HG03469 (cell line): ENCODE measurements around the gene CDC5L.

Experiments used
- ATAC-seq: cut with Tn5 transposase; IDR thresholded peaks from one replicate; pipeline ENCODE4 v1.9.1; 2021; ENCODE audit warnings: mild to moderate bottlenecking, moderate library complexity, moderate number of reproducible peaks; ENCODE audit not compliant: unreplicated experiment

The CDC5L gene

DNA sequence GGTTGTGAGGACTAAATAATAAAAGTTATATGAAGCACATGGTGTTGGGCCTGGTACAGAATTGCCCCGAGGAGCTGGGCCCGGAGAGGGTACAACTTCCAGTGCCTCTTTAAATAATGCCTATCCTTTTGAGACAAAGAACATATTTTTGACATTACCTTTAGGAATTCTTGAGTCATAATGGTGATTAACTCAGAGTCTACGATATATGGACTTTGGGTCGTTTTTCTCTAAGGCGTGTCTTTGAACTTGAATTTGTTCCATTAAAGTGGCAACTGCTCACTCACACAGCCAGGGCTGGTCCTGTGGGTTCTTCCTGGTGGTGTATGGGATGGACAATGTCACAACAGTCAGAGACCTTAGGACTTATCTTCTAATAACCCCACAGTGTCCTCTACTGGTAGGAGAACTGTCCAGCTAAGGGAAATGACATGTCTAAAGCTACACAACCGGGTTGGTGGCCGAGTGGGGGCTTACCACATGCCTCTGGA lies 106.5 kb downstream of the CDC5L start:
- no peak for ATAC-seq

DNA sequence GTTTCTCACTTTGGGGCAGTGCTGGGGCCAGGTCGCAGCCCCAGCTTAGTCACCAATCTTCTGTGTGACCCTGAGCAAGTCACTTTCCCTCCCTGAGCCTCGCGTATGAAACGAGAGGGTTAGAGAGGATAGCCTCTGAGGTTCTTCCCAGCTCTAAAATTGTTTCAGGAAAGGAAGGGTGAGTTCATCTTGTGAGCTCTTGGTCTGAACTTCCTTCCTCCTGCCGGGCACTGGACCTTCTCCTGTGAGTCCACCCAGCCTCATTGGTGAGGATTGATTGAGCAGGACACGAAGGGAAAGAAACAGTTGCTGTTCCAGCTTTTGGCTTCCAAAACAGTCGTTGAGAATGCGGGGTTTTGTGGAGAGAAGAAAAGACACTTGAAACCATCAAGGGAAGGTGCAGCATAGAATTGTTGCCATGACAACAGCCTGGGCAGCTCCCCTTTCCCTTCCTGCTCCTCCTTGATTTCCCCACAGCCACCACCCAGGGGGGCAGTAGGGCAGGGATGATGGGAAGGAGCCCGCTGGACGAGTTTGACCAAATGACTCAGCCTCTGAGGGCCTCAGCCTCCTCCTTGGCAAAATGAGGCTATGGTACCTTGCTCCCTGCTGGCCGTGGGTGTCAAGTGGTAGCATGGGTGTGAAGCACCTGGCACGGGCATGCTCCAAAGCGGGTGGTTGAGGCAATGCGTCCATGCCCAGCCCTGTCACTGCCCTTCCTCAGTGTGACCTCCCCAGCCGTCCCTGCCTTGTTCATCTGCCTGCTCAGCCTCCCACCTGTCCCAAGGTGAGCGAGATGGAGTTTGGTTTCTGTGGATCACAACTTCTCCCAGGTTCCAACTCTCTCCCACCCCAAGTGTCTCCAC lies 107.8 kb downstream of the CDC5L start:
- no peak for ATAC-seq

DNA sequence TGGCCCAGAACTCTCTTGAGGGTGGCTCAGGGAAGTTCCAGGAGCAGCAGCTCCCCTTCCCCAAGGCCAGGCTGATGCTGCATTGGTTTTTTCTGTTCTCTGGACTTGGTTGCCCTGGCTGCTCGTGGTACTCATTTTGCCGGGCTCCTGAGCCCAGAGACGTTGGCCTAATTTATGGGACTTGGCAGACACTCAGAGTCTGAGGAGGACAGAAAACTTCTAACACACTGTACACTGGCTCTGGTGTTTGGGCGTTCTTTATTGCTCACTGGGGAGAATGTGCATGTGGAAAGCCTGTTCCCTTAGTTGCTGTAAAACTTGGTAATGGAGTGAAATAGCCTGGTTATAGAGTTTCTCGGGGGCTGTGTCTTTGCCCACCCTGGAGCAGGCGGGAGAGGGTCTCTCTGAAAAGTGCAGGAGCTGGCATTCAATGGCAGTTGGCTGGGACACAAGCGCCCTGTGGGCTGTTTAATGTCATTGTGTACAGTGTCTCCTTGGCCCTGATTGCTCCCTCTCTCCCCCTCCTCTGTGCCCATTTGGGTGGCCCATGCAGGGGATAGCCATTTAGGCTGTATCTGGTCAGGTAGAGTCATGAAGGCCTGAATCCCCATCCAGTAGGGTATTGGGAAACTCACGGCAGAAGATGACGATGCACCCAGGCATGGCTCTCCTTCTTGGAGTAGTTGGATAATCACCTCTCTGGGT lies 109.3 kb downstream of the CDC5L start:
- ATAC-seq = no peak

DNA sequence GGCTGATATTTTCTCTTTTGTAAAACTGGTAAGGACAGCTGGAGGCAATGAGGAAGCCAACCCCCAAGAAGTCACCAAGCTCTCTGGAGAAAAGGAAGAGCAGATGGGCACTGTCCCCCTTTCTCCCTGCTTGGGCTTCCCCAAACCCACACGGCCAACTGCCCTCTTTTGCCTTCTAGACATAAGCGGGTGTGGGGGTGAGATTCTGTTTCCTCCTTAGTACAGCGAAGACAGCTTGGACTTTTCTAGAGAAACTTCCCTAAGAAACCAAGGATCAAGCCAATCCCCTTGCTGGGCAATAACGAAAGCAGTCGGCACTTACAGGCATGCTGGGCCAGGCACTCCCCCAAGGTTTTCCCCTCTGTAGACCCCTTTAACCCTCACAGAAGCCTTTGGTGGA lies 110.3 kb downstream of the CDC5L start:
- no peak for ATAC-seq

DNA sequence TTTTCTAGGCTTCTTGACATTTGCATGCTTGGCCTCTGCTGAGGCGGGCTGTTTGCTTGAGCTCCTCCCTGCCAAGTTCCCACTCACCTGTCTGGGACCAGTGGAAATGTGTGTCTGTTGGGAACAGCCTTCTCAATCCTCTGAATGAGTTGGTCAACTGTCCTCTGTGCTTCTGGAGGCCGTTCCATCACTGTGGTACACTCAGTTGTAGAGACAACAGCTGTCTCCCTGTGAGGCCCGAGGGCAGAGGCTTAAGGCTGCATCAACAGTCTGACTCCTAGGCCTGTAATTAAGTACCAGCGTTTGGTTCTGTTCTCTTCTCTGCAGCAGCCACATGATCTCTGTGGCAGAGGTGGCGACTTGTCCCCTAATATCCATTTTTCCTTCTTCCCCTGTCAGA lies 110.9 kb downstream of the CDC5L start:
- no peak for ATAC-seq

DNA sequence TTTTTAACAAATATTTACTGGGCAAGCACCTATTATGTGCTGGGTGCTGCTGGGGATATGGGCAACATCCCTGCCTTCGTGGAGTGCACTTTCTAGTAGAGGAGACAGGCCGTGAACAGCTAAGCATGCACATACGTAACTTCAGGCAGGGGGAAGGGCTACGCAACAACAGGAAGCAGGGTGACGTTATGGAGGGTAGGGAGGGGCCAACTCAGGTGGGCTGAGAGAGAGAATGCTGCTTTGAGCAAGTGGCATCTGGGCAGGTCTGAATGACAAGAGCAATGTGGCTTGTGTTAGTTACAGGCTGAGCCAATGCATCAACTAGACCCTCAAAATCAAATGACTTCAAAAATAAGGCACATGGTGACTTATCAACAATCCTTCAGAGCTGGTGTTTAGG lies 112.1 kb downstream of the CDC5L start:
- ATAC-seq = no peak
